ENCODE results near the gene ANKRD63.

ANKRD63 gene

GRCh38 chr15:40282869-40283614, at the start of gene ANKRD63:
Gene ANKRD63, minus strand, starts transcription at chr15:40283064. Its CDS starts 478 bp downstream, at chr15:40282586.
- DNase-seq, result peak; percentile 63

- DNase-seq, result no peak
Observed at GRCh38 chr15:40332113-40332781, 49.4 kb upstream of the ANKRD63 start.

GRCh38 chr15:40331637-40332036, 48.8 kb upstream of the ANKRD63 start:
- no peak for DNase-seq

GRCh38 chr15:40331026-40331425, 48.2 kb upstream of the ANKRD63 start:
- no peak for DNase-seq

GRCh38 chr15:40330368-40330836, 47.5 kb upstream of the ANKRD63 start:
- no peak for DNase-seq

- no peak for DNase-seq
Observed at GRCh38 chr15:40329804-40330203, 46.9 kb upstream of the ANKRD63 start.

- DNase-seq, result no peak
Observed at GRCh38 chr15:40328751-40329150, 45.9 kb upstream of the ANKRD63 start.

- DNase-seq, result no peak
Observed at GRCh38 chr15:40328176-40328575, 45.3 kb upstream of the ANKRD63 start.

- no peak for DNase-seq
Observed at GRCh38 chr15:40327457-40327856, 44.6 kb upstream of the ANKRD63 start.

- no peak for DNase-seq
Observed at GRCh38 chr15:40325700-40326099, 42.8 kb upstream of the ANKRD63 start.

- no peak for DNase-seq
Observed at GRCh38 chr15:40325188-40325587, 42.3 kb upstream of the ANKRD63 start.

GRCh38 chr15:40323953-40324937, 41.4 kb upstream of the ANKRD63 start:
- DNase-seq, result no peak

- peak; percentile 98 for DNase-seq
Observed at GRCh38 chr15:40323239-40323952, 40.5 kb upstream of the ANKRD63 start, which contains the start of gene INAFM2. Gene INAFM2, plus strand, starts transcription at chr15:40323692. Its CDS starts 364 bp downstream, at chr15:40324056.

GRCh38 chr15:40322531-40323238, 39.8 kb upstream of the ANKRD63 start:
- no peak for DNase-seq

GRCh38 chr15:40320931-40321371, 38.1 kb upstream of the ANKRD63 start:
- peak; percentile 82 for DNase-seq

GRCh38 chr15:40320409-40320808, 37.5 kb upstream of the ANKRD63 start:
- DNase-seq, result no peak

GRCh38 chr15:40317580-40317979, 34.7 kb upstream of the ANKRD63 start:
- DNase-seq, result no peak

- no peak for DNase-seq
Observed at GRCh38 chr15:40316931-40317330, 34.1 kb upstream of the ANKRD63 start.

- DNase-seq, result no peak
Observed at GRCh38 chr15:40314723-40315276, 31.9 kb upstream of the ANKRD63 start.

GRCh38 chr15:40313531-40314398, 30.9 kb upstream of the ANKRD63 start:
- DNase-seq, result peak; percentile 66
